ENCODE data around the gene ENO3. TPM values are rescaled to one million over a fixed set of nuclear protein-coding genes. Genes with fewer than 3 reads are reported as not detected.
A peak's percentile ranks its signal among the peaks of the same experiment; 100 is the strongest.

ENO3 gene
- total RNA-seq, 1 experiment from 2014 or later: 24.6 TPM

GRCh38 chr17:4951486-4951885 is 567 bp downstream of the ENO3 start:
- intact Hi-C loops (cut with micrococcal nuclease): no loop called here
- DNase-seq (ENCODE audit: low read depth, low spot score): no peak
- H3K9ac ChIP-seq (ENCODE audit: low read length): peak overlapping the region; percentile 97
- TF ChIP-seq SRF (IDR thresholded peaks at IDR 0.05; ENCODE audit: low read depth): no peak
- H4K20me1 ChIP-seq (ENCODE audit: insufficient read depth): peaks cover 7% of the 10 kb centered on the region; the same call in 1 of the 2 replicates
- ChIA-PET RAD21 (ENCODE audit: low non-redundant PET in 1 of 2, low total read pairs in 2 of 2, uncharacterized antibody in 2 of 2, unreplicated experiment in 2 of 2) (no interaction called here), POLR2A (interaction anchor here (1.7 to 3.0 kb wide), 2 partner anchors 11 to 16 kb away, joined by 8 to 22 read pairs; partner anchors contain the start of genes RNF167, SLC25A11 and SPAG7), CTCF (no interaction called here)
- no peak for ATAC-seq
- peak overlapping the region; percentile 100 for H3K4me2 ChIP-seq (ENCODE audit: low read length)
- peaks cover 17 to 50% of the 10 kb centered on the region in 2 experiments for H3K4me1 ChIP-seq (ENCODE audit: control insufficient read depth in 1 of 2, insufficient read depth in 2 of 2, low read length in 2 of 2)
- BruUV-seq (replicated peaks): no TSS peak
- H3K9me3 ChIP-seq (ENCODE audit: control insufficient read depth in 1 of 2, insufficient read depth in 1 of 2, low read depth in 1 of 2, low read length in 2 of 2): no peaks in the 10 kb centered on the region
- H3K36me3 ChIP-seq (ENCODE audit: control insufficient read depth in 1 of 2, insufficient read depth in 2 of 2, low read length in 2 of 2): peaks cover 0 to 10% of the 10 kb centered on the region in 2 experiments; a peak in 1 of 4 replicates
- peaks cover 31% of the 10 kb centered on the region for H3K79me2 ChIP-seq (ENCODE audit: insufficient read depth, low read length)
- H3K27me3 ChIP-seq (ENCODE audit: insufficient read depth, low read length): no peaks in the 10 kb centered on the region
- no peak overlapping the region for H2AFZ ChIP-seq (ENCODE audit: low read depth, low read length, poor library complexity, severe bottlenecking)
- H3K27ac ChIP-seq (ENCODE audit: low read depth, low read length): peak overlapping the region; percentile 99
- H3K4me3 ChIP-seq (replicated peaks in 1 of 2; ENCODE audit: low read depth in 1 of 2, low read length in 2 of 2): peak overlapping the region in 1 of 2 experiments; percentile 96; a peak in 2 of 4 replicates
- no peaks in the 10 kb centered on the region for H3K9me2 ChIP-seq (ENCODE audit: insufficient read depth)

GRCh38 chr17:4953451-4953961 is 2.6 kb downstream of the ENO3 start:
- Histone ChIP-seq H4K20me1 (ENCODE audit: insufficient read depth) (no peaks in the 10 kb centered on the region), H3K27ac (ENCODE audit: low read depth, low read length) (no peak overlapping the region), H2AFZ (ENCODE audit: low read depth, low read length, poor library complexity, severe bottlenecking) (no peak overlapping the region), H3K9me3 (ENCODE audit: control insufficient read depth in 1 of 2, insufficient read depth in 1 of 2, low read depth in 1 of 2, low read length in 2 of 2) (no peaks in the 10 kb centered on the region), H3K9me2 (ENCODE audit: insufficient read depth) (no peaks in the 10 kb centered on the region), H3K27me3 (ENCODE audit: insufficient read depth, low read length) (no peaks in the 10 kb centered on the region), H3K36me3 (ENCODE audit: control insufficient read depth in 1 of 2, insufficient read depth in 2 of 2, low read length in 2 of 2) (no peaks in the 10 kb centered on the region), H3K4me2 (ENCODE audit: low read length) (no peak overlapping the region), H3K4me1 (ENCODE audit: control insufficient read depth in 1 of 2, insufficient read depth in 2 of 2, low read length in 2 of 2) (peaks cover 13 to 44% of the 10 kb centered on the region in 2 experiments), H3K9ac (ENCODE audit: low read length) (no peak overlapping the region), H3K79me2 (ENCODE audit: insufficient read depth, low read length) (peaks cover 11% of the 10 kb centered on the region; the same call in 1 of the 2 replicates), H3K4me3 (replicated peaks in 1 of 2; ENCODE audit: low read depth in 1 of 2, low read length in 2 of 2) (no peak overlapping the region)
- ATAC-seq (no peak), DNase-seq (ENCODE audit: low read depth, low spot score) (no peak)
- ChIA-PET POLR2A (interaction anchor here (1.4 to 1.5 kb wide), 2 partner anchors 13 to 15 kb away, joined by 3 to 7 read pairs; no protein-coding TSS in a partner anchor), CTCF (no interaction called here), RAD21 (ENCODE audit: low non-redundant PET in 1 of 2, low total read pairs in 2 of 2, uncharacterized antibody in 2 of 2, unreplicated experiment in 2 of 2) (no interaction called here)
- BruUV-seq (replicated peaks): no TSS peak
- intact Hi-C loops (cut with micrococcal nuclease): no loop called here
- TF ChIP-seq EGR1 (IDR thresholded peaks at IDR 0.05; ENCODE audit: low read depth) (no peak), REST (IDR thresholded peaks at IDR 0.05; ENCODE audit: low read depth) (no peak), CTCF (IDR thresholded peaks at IDR 0.05 in 2 of 3, conservative IDR thresholded peaks at IDR 0.05 in 1 of 3; ENCODE audit: borderline replicate concordance in 1 of 3, insufficient read depth in 1 of 3, low read depth in 2 of 3, low read length in 2 of 3) (no peak), POLR2AphosphoS5 (IDR thresholded peaks at IDR 0.05; ENCODE audit: low read depth, low read length) (no peak), SP1 (IDR thresholded peaks at IDR 0.05; ENCODE audit: low read depth) (no peak)
